GM06990 (cell line): Measurements from ENCODE around the gene ZBTB3.

Experiments
- DNase-seq: peaks from one replicate; pipeline ENCODE4 v3.0.0-alpha.2; 2011; ENCODE audit not compliant: insufficient read length; ENCODE audit errors: extremely low read depth
- H3K27me3 ChIP-seq: replicated peaks from 2 replicates; pipeline ENCODE4 v1.6.0; 2011; ENCODE audit warnings: low read length; ENCODE audit not compliant: control insufficient read depth, insufficient read depth
- H3K36me3 ChIP-seq: 2 replicates; pipeline ENCODE4 v1.5.1; 2011; ENCODE audit warnings: low read length; ENCODE audit not compliant: control insufficient read depth, insufficient read depth
- H3K4me3 ChIP-seq: replicated peaks from 2 replicates; pipeline ENCODE4 v1.5.1; 2011; ENCODE audit warnings: low read depth, mild to moderate bottlenecking, control low read depth, low read length
- CTCF ChIP-seq: IDR thresholded peaks from 2 replicates; pipeline ENCODE4 v1.5.1; 2011; ENCODE audit warnings: low read length, control low read depth, mild to moderate bottlenecking, inconsistent platforms; ENCODE audit not compliant: insufficient read depth, poor library complexity, severe bottlenecking

The ZBTB3 gene

GRCh38 chr11:62726156-62726914, 27.6 kb downstream of the ZBTB3 start:
- TF ChIP-seq CTCF, result no peak
- DNase-seq, result no peak
- Histone ChIP-seq H3K4me3 (peak overlapping the region; percentile 94), H3K27me3 (no peaks in the 10 kb centered on the region), H3K36me3 (peaks cover 20% of the 10 kb centered on the region)

DNA sequence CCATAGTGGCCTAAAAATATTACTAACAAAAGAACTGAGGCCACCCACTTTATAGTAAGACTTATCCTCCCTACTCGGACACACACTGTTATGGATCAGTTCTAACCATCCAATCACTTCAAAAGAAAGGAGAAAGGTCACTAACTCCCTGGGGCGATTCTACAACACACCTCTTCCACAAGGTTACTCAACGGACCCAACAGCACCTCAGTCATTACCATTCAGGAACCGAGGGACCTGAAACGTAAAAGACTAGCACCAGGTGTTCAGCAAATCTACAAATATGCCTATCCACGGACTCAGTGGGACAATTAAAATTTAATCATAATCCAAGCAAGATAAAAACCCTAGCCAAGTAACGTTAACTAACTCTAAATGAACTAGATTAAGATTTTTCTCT, 28.3 kb downstream of the ZBTB3 start:
- TF ChIP-seq CTCF, result no peak
- DNase-seq, result no peak
- peak overlapping the region; percentile 94 for H3K4me3 ChIP-seq
- peaks cover 22% of the 10 kb centered on the region for H3K36me3 ChIP-seq
- no peaks in the 10 kb centered on the region for H3K27me3 ChIP-seq

- no peak for DNase-seq
- peaks cover 24% of the 10 kb centered on the region for H3K36me3 ChIP-seq
- TF ChIP-seq CTCF, result no peak
- peak overlapping the region; percentile 9; the same call in 1 of the 2 replicates for H3K4me3 ChIP-seq
- H3K27me3 ChIP-seq, result no peaks in the 10 kb centered on the region
Observed at GRCh38 chr11:62724171-62724570, 29.8 kb downstream of the ZBTB3 start.

DNA sequence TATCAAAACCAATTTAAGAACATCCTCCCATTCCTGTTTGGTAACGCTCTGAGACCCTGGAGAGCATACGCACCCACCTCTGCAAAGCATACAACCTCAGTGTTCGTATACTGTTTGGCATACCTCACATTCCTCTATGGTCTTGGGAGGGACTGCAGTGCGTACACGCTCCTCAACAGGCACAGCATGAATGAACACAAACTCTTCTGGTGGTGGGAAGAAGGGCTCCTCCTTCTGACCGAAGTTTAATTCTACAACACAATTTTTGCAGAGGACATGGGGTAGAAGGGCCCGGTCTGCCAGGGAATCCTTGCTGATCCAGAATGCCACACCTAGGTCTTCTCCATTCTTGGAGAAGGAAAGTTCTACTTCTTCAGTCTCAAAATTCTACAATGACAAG, 32.0 kb downstream of the ZBTB3 start:
- Histone ChIP-seq H3K36me3 (peaks cover 33% of the 10 kb centered on the region), H3K27me3 (no peaks in the 10 kb centered on the region), H3K4me3 (no peak overlapping the region)
- TF ChIP-seq CTCF, result no peak
- no peak for DNase-seq

- no peak for TF ChIP-seq CTCF
- H3K27me3 ChIP-seq, result no peaks in the 10 kb centered on the region
- H3K4me3 ChIP-seq, result no peak overlapping the region
- no peak for DNase-seq
- H3K36me3 ChIP-seq, result peaks cover 46% of the 10 kb centered on the region
Observed at GRCh38 chr11:62719302-62719978, 34.5 kb downstream of the ZBTB3 start.
